Ramos (cell line): ENCODE measurements around the gene OR10H1.
"Not testable (repeated sequence)": the region's sequence is repeated elsewhere in the genome, so short reads cannot be mapped to it uniquely, and the experiment has no call there.

Experiments
- in situ Hi-C: fragments of 300-500 bp; cut with MboI; formaldehyde crosslinking; loops from one replicate; pipeline ENCODE4 v1.14.3; 2022; ENCODE audit warnings: low sequenced_read_pairs; ENCODE audit not compliant: unreplicated experiment

OR10H1 gene

DNA sequence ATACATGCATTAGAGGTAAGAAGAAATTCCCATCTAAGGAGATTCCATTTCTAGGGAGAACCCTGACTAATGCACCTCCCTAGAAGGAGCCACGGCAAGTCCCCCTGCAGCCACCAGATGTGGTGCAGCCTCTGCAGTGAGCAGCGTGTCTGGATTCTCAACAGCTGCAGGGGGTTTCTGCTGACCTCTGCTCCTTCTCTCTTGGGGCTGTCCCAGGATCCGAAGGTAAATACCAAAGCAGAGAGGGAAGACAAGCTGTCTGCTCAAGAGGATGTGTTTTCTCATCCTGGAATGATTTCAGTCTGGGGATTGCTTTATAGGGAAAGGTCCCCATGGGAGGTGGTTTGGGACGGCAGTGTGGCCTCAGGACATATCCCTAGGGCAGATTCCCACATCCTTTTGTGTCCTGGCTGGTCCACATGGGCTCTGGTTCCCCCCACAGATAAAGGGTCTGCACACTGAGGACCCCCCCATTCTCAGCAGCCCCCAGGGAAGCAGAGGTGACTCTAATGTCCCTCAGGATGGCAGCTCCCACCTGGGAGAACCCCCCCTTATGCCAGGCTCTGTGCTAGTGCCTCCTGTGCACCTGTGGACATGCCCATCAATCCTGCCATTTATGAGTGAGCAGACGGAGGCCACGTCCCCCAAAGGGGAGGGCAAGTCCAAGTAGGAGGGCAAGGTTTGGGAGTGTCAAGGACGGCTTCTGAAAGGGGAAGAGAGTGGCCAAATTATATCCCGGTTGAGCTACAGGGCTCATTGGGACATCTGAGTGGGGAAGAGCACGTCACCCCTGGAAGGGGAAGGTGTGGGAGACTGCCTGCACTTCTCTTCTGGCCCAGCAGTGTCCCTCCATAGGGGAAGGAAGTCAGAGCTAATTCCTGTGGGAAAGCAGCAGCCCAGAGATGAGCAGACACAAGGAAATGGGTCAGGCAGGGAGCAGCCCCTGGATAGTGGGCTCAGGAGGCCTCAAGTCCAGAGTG lies 38.2 kb downstream of the OR10H1 start:
- in situ Hi-C loops: loop anchor here (5.0 kb wide), 1 partner anchor 105 kb away; the partner anchor contains the start of gene CYP4F12

DNA sequence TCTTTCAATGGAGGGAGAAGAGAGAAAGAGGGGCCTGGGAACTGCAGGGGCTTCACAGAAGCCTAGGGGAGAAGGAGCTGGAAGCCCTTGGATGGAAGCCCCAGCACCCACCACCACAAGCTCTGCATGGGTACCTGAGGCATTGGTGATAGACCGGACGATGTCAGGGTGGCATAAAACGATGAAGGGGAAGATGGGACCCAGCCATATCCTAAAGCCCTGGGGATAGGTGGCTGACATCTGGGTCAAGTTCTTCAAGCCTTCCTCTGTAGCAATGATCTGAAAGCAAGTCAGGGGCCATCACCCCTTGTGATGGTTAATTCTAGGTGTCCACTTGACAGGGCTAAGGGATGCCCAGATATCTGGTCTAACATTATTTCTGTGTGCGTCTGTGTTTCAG lies 39.2 kb downstream of the OR10H1 start:
- in situ Hi-C loops: loop anchor here (5.0 kb wide), 1 partner anchor 104 kb away; the partner anchor contains the start of gene CYP4F12

DNA sequence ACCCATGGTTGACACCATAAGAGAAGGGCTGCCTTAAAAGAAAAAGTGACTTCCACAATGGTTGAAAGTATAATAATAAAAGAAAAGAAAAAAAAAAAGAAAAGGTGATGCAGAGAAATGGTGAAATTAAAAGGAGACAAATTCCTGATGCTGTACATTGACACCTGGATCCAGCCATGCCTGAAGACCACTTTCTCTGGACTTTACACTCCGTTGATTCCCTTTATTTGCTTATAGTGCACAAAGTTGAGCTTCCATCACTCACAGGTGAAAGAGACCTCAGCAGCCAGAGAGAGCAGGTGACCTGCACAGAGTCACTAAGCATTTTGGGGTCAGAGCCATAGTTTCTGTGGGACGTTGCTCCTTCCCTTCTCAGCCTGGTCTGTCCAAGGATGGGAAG lies 40.2 kb downstream of the OR10H1 start:
- in situ Hi-C loops: loop anchor here (5.0 kb wide), 1 partner anchor 103 kb away; the partner anchor contains the start of gene CYP4F12

DNA sequence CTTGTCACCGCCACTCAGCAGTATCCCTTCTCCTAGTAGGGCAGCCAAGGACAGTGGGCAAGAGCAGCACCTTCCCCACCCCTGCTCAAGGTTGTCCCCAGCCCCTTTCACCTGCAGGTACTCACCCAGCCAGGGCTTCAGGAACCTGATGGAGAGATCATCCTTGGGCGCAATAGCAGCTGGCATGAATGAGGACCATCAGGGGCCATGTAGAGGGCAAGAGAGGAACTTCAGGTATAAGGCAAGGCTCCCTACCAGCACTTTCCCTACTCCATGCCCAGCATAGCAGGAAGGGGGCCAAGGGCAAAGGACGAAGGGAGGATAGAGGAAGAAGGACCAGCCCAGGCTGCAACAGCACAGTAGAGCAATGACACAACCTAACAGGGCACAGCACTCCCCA lies 41.3 kb downstream of the OR10H1 start:
- in situ Hi-C loops: not testable (repeated sequence)

DNA sequence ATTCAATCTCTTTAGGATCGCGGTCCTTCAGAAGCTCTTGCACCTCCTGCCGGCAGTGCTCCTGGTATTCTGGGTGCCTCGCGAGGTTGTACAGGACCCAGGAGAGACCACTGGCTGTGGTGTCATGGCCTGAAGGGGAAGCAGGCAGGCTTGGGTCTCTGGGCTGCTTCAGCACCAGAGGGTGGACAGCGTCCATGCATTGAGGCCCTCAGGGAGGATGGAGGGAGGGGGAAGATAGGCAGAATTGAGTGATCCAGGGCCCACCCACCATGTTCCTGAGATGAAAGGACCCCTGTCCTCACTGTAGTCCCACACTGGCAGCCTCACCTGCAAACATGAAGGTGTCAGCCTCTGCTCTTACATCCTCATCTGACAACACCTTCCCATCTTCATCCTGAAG lies 45.9 kb downstream of the OR10H1 start:
- in situ Hi-C loops: no loop called here

DNA sequence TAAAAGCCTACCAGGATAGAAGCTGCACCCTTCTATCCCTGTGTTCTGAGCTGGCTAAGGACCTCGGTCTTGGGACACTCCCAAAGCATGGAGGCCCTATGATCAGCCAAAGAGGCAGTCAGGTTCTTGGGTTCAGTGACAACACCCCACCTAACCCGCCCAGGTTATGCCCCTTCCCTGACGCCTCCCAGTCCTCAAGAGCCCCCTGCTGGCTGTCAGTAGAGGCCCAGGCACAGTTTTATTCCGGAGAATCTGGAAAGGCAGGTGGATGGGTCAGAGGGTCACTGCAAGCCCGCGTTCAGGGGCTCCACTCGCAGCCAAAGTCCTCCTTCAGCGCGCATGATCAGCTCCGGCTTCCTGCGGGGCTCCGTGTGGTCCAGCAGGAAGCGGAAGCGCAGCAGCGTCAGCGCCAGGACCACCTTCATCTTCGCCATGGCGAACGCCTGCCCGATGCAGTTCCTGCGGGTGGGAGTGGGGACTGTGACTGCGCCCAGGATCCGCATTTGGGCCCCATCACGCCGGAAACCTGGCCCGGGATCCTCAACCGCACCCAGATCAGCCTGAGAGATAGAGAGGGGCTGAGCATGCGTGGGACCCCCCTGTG lies 55.4 kb downstream of the OR10H1 start:
- in situ Hi-C loops: no loop called here

DNA sequence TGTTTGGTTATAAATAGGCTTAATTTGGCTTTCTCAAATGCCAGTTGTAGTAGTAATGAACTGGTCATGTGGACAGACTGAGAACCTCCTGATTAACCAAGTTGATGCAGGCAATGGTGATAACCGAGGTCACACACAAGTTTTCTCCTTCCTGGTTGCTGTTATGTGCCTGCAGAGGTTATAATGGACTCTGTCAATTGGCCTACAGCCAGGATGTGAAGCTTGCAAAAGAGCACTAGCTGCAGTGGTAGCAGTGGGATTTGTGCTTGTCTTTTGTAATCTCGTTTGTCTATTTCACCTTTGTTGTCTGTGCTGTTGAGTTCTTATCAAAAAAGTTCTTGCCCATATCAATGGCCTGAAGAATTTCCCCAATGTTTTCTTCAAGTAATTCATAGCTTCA lies 57.1 kb downstream of the OR10H1 start:
- in situ Hi-C loops: no loop called here
